Measurements from ENCODE around the gene MATN4.

MATN4 gene

DNA sequence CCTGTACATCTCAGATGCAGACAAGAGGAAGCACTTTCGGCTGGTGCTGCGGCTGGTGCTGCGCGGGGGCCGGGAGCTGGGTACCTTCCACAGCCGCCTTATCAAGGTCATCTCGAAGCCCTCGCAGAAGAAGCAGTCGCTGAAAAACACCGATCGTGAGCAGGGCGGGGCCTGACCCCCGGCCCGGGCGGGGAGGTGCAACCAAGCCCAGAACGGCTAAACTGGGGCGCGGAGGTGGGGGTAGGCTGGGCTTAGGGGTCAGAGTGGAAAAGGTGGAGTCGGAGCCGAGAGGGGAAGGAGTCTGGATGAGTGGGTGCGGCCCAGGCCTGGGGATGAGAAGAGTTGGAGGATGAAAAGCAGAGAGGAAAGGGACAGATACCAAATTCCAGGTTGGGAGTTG is 4.1 kb upstream of the MATN4 start:
- no peak for DNase-seq

DNA sequence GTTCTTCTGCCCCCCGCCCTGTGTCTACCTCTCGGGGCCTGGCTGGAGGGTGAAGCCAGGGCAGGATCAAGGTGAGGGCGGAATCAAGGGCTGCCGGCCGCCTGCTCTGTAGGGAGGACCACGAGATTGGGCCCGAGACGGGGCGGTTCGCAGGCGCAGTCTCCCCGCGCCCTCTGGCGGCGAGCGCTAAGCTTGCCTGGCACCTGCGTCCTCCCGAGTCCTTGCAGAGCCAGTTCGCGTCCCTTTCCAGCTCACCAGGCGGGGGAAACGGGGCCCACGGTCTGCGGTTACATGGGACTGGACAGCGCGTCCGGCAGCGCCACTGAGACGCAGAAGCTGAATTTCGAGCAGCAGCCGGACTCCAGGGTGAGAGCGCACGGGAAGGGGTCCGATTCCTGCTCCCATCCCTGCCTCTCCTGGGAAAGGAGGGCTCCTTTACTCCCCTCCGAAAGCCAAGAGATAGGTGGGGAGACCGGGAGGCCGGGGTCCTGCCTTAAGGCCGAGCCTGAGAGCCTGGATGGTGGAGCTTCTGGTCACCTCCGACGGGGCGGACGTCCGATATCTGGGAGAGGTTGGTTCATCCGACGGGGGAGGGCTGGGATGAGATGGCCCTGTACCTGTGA is 3.6 kb upstream of the MATN4 start:
- DNase-seq, result peak; percentile 14

DNA sequence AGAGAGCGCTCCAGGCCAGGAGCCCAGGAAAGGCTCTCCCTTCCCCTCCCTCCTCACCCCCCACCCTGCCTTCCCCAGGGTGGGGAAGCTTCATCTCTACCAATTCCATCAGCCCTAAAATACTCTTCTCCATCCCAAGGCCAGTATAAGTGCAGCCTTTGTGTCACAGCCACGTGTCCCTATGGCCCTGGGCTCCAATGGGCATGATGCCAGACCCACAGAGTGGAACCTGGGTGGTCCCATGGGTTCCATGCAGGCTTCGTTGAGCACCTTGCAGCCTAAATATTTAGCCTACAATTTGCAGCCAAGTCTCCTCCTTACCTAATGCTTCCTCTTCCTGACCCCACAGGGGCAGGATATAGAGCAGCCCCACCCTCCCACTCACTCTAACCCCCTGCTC is 976 bp upstream of the MATN4 start:
- DNase-seq, result no peak

DNA sequence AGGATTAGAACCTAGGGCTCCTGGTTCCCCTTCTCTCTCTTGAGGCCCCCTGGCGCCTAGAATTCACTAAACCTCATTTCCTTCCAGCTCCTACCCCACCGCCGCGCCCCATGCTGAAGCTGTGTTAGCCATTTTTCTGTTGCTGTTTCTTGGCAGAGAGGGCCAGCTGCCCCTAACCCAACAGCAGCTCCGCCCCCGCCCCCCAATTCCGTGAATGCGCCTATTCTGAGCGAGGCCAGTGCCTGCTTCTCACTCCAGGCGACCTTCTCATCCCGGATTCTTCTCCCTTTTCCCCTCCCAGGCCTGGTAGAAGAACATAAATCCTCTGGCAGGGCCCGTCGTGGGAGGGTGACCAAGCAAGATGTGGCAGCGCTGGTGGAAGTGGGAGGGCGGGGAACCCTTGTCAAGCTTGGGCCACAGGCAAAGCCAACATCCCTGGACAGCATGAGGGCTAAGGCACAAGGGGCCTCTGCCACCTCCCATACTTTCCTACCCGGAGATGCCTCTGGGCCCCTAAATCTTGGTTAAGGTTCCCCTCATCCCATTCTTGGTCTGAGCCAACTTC is 941 bp downstream of the MATN4 start:
- DNase-seq, result no peak

DNA sequence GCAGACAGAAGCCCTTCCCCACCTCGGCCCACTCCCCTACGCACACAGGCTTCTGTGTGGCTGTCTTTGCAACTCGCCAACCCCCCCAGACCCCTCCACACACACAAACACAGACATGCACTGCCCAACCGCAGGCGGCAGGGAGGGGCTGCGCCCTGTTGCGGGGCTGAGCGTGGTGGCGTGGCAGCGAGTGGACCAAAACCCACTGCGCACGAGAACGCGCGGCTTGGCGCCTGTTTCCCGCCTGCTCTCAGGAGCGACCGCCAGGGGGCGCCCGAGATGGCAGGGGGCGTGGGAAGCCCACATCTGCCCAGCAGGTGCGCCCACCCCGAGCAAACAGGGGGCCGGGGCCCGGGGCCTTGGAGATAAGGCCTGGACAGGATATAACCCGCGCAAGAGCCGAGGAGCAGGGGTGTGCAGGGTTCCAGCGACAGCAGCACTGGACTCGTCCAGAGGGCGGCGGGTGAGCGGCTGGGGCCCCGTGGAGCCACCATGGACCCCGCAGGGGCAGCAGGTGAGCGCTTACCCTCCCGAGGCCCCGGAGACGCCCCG is 1.6 kb downstream of the MATN4 start, which contains the start of gene RBPJL:
TSS of gene RBPJL (plus strand) at position 410 of the 552 bp plus-strand sequence. CDS start at position 493, 83 bp downstream.
- DNase-seq, result no peak

DNA sequence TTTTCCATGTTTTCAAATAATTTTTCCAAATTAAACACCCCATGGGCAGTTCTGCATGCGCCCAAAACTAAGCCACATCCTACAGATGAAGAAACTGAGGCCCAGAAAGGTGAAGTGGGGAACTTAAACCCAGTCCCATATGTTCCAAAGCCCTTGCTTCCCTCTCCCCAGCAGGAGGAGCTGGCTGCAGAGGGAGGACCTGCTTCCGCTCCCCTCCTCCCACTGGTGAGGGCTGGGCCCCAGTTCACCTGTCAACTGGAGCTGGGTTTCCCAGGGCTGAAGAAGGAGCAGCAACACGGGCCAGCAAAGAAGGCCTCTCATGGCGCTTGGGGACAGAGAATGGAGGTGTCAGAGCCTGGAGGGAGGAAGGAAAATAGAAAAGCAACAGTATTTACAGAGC is 2.8 kb downstream of the MATN4 start:
- DNase-seq, result no peak

DNA sequence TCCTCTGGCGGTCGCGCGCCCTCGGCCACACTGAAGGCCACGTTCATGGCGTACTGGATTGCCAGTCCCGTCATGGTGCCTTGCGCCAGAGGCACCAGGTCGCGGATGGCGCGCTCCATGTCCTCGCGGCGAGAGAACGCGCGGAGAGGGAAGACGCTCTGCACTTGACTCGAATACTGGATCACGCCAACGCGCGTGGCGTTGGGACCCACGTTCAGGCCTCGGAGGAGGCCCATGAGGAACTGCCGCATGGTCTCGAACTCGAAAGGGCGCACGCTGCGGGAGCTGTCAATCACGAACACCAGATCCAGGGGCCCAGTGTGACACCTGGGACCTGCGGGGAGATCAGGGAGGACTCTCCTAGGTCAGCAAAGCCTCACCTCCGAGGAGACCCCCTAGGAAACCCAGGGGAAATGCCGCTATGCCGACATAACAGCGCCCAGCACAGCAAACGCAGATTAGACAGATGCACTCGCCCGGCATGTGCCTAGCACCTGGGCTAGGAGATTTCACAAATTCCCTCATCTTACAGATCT is 3.6 kb downstream of the MATN4 start:
- no peak for DNase-seq

DNA sequence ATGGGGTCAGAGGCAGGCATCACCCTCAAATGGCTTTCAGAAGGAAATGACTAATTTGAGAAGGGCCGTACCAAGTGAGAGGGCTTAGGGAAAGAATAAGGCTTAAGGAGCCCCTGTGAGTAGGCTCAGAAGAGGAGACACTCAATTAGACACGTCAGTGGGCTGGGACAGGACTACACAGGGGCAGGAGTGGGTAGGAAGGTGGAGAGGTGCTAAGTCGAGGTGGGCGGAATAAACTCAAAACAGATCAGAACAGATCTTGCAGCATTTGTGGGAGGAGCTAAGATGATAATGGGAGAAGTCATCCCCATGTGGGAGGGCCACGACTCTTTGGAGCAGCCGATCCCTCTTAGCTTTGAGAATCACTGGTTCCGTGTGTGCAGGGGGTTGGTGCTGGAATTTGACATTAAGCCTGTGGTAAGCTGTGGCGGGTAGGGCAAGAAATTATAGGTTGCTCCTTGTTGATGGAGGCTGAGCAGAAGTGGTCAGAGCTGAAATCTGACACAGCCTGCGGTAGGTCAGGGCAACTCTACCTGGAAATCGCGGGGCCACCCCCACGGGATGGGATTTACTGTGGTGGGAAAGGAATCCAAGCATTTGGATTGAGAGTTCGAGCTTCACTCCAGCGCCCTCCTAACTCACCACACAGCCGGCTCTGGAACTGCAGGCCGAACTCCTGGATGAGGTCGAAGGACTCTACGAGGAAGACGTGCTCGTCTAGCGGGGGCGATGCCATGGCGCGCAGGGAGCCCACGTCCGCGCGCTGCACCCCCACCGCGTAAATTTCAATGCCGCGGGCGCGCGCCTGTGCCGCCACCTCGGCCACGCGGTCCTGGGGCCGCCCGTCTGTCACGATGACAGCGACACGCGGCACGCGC is 4.3 kb downstream of the MATN4 start:
- DNase-seq, result no peak

DNA sequence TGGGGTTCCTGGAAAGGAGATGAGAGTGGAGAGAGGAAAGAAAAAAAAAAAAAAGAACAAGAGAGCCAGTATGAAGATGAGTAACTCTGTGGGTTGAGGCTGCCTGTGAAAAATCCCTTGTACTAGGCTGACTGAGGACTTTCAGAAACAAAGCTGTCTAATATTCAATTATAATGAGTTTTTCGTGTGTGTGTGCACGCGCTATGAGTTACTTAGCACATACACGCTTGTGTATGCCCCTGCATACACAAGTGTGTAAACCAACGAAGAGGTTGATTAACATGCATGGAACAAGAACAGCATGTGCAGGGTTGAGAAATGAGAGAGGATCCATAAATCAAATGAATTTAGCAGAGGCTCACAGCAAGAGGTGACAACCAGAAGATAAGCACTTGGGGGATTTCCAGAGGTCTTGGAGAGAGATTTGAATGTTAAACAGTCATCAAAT is 6.3 kb downstream of the MATN4 start:
- no peak for DNase-seq

DNA sequence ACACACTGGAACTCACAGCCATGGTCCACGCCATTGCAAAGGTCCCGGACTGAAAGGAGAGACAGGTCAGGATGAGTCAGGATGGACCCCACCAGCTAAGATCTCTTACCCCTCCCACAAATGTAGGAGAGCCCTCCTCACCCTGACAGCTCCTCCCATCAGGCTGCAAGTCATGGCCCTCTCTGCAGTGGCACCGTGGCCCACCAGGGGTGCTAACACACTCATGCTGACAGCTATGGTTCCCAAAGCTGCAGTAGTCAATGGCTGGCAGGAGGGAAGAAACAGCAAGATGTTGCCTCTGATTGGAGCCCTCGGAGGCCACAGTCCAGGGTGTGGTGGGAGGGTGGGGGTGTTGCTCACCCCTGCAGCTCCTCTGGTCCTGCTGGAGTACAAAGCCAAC is 7.1 kb downstream of the MATN4 start:
- DNase-seq, result no peak

DNA sequence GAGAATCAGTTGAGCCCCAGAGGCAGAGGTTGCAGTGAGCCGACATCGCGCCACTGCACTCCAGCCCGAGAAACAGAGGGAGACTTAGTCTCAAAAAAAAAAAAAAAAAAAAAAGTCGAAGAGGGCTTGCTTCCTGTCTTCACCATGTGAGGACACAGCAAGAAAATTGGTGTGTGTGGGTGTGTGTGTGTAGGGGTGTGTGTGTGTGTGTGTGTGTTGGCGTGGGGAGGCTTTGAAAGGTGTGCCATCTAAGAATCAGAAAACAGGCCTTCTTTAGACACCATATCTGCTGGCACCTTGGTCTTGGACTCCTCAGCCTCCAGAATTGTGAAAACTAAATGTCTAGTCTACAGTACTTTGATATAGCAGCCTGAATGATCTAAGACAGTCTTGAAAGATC is 8.3 kb downstream of the MATN4 start:
- DNase-seq, result no peak

DNA sequence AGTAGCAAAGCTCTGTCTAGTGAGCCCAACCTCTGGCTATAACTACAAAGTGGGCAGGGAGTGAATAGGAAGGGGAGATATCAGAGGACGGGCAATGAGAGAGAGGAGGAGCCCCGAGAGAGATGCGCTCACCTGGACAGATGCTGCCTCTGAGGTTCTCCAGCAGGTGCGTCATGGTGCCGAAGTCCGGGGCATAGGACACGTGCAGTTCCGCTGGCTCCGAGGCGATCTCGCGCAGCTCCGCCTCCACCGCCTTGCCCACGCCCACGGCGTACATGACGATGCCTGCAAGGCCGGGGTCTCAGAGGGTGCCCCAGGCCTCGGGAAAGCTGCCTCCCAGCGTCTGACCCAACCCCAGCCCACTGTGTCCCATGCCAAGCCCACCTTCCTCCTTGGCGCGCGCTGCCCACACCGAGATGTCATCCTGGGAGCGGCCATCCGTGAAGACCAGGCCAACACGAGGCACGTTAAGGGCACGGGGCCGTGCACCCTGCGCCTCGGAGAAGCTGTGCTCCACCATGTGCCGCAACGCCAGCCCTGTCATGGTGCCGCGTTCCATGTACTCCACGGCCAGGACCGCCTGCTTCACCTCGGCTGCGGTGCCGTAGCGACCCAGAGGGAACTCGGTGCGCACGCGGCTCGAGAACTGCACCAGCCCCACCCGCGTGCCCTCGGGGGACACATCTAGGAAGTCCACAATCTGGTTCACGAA is 10.2 kb downstream of the MATN4 start:
- no peak for DNase-seq

DNA sequence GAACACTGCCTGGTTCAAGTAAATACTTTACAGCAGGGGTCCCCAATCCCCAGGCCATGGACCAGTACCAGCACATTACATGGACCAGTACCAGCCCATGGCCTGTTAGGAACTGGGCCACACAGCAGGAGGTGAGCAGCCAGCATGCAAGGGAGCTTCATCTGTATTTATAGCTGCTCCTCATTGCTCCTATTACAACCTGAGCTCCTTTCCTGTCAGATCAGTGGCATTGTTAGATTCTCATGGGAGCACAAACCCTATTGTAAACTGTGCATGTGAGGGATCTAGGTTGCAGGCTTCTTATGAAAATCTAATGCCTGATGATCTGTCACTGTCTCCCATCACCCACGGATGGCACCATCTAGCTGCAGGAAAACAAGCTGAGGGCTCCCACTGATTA is 13.4 kb downstream of the MATN4 start:
- no peak for DNase-seq

DNA sequence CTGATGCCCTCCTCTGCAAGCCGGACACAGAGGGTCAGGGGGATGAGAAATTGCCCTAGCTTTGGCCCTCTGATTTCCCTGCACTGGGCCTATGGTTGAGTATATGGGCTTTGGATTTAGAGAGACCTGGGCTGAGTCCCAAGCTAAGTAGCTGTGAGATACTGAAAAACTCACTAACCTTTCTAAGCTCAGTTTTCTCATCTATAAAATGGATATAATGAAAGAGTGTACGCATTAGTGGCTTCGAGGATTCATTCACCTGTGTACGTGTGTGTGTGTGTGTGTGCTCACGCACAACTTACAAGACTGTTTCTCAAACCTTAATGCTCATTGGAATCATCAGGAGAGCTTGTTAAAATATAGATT is 14.1 kb downstream of the MATN4 start:
- DNase-seq, result no peak

DNA sequence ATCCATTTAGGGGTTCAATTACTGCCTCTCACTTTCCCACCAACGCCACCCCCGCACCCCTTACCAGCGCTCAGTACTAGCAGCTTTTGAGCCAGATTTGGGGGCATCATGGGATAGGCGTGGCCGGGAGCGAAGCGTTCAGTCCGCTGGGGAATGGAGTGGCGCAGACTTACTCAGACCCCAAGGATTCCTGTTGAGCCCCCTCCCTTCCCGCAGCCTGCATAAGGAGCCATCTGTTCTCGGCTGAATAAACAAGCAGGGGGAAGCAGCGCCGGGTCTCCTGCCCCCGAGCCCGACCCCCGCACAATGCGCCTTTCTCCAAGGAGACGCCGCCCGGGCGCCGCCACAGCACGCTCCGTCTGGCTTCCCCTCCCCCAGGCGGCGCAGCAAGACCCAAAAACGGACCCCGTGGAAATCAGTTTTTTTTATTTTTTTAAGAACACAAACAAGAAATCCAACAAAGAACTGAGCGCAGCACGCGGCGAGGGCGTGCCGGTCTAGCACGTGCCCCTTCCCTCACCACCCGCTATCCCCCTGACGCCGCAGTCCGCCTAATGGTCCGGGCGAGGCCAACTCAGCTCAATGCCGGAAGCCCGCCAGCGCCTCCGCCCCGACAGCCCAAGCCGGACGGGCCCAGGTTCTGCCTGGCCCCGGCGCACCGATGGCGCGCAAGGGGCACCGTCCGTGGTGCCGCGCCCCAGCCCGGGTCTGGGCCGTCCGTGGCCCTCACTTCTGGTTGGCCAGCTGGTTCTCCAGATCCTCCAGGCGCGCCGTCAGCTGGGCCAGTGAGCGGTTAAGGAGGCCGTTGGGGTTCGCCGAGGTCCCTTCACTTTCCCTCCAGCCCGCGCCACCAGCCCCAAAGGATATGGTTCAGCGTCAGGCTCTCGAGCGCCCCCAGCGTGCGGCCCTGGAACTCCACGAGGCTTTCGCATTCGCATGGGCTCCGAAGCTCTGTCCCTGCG is 14.8 kb downstream of the MATN4 start:
- peak; percentile 57 for DNase-seq

DNA sequence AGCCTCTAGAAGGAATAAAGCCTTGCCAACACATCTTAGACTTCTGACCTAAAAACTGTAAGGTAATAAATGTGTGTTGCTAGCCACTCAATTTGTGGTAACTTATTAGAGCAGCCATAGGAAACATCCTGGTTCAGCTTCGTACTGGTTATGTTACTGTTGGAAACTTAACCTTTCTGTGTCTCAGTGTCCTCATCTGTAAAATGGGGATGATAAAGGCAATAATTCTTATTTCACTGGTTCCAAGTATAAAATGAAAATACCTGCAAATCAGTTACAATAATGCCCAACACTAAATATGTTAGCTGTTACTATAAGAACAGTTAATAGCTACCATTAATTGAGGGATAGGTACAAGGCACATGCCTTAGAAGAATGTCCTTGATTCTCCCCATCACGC is 15.8 kb downstream of the MATN4 start:
- DNase-seq, result no peak

DNA sequence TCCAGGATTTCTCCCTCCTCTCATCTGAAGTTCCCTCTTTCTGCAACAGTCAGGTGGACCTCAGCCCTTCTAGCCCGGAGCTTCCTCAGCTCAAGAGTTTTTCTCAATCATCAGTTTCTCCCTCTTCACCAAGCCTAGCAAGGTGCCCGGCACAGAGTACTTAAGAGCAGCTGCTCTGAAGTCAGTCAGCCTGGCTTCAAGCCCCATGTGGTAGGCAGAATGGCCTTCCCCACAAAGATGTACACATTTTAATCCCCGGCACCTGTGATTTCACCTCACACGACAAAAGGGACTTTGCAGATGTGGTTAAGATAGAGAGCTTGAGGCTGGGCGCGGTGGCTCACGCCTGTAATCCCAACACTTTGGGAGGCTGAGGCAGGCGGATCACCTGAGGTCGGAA is 16.6 kb downstream of the MATN4 start:
- no peak for DNase-seq

DNA sequence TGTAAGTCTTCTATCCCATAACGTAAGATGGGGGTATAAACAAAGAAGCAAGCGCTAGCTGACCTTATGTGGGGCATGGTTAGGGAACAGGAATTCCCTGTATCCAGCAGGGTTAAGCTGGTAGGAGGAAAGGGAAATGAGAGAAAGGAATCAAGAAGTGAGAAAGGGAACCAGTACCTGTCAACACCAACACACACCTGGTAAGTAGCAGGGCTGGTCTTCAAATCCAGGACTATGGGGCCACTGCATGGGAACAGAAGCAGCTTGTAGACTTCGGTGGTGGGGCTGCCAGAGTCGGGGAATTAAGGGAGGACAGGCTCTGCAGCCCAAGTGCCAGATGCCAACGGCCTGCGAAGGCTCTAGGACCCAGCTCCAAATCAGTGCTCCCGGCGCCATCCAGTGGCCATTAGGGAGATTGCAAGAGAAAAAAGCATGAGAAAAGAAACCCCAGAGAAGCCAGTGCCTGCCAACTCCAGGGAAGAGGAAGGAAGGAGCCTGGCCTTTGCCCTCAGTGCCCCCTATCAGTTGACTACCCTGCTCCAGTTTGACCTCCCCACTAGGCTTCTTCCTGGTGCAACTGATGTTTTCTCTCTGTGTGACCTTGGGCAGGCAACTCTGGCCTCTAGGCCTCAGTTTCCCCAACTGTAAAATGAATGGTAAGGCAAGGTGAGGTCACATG is 17.3 kb downstream of the MATN4 start:
- peak; percentile 74 for DNase-seq

DNA sequence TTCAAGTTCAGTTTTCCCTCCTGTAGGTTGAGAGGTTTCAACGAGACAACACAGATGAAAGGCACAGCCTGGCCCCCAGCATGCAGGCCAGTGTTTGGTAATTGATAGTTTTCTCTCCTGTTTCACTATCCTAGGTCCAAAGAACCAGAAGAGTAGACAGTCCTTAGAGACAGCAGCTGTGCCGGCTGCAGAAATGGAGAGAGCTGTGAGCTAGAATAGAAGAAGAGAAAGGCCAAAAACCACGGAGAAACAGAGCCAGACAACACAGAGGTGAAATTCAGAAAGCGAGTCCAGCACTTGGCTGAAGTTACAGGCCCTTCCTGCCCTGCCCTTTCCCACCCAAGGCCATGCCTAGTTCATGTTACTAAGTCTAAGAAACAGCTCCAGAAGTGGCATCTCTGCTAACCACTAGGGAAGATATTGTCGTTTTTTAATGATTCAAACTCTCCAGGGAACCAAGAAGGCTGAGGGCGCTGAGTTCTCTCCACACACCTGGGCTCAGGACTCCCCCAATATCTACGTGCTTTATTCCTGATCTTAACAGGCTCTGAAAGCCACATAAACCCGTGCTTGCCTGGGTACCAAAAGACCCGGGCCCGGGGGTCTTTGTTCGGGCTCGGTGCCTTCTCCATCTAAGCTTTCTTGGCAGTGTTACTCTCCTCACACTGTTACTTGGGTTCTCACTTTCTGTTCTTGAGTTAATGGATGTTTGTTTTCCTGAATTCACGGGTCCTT is 18.0 kb downstream of the MATN4 start:
- no peak for DNase-seq

DNA sequence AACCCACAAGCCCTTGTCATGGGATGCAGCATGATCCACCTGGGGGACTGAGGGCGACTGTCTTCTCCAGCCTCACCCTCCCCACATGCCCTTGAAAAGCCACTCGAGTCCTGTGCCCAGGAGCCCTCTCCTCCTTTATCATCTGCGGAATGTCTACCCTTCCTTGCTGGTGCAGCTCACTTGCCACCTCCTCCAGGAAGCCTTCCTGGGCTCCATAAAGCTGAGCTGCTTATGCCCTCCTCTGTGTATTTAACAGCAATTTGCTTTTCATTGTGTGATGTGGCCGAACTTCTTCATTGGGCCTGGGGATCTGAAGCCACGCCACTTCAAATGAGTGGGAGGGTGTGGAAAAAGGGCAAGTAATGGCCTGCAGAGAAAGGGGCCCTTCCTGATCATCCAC is 19.2 kb downstream of the MATN4 start:
- DNase-seq, result no peak

Data from NCI-H1092 treated with DMSO at 0.1 percent for 48 hours (cell line).